HG03565 (cell line): ENCODE results near the gene WWP2.
"Not testable (repeated sequence)": the region's sequence is repeated elsewhere in the genome, so short reads cannot be mapped to it uniquely, and the experiment has no call there.

Experiments
- ATAC-seq: cut with Tn5 transposase; IDR thresholded peaks from one replicate; pipeline ENCODE4 v1.9.1; 2021; ENCODE audit warnings: mild to moderate bottlenecking, moderate library complexity; ENCODE audit not compliant: unreplicated experiment

Gene WWP2

GRCh38 chr16:69761983-69762813, at the start of gene WWP2:
Gene WWP2 (plus strand): TSS chr16:69762332. CDS start chr16:69787011, 24,679 bp downstream.
- peak; percentile 56 for ATAC-seq

DNA sequence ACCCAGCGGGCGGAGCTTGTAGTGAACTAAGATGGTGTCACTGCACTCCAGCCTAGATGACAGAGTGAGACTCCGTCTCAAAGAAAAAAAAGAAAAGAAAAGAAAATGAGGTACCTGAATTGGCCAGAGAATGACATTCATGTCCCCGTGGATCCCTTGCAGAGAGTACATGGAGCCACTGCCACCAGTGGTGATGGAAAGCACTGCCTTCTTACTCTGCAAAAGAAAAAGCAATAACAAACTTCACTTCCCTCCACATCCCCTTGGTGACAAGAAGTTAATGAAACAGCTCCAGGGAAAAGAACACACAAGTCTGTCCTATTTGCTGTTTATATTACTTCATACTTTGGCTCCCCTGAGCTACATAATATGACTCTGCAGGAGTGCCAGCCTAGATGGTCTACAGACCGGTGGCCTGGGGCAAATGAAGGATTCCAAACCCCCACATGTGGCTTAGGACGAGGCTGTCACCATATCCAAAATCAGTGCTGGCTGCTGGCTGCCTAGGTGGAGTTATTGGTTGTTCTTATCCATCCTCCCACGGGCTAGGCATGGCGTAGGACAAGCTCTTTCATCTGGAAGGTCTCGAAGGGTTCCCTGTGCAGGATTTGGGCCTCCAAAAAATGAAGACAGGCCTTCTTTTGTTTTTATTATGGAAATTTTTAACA, 49.1 kb upstream of the WWP2 start:
- no peak for ATAC-seq

DNA sequence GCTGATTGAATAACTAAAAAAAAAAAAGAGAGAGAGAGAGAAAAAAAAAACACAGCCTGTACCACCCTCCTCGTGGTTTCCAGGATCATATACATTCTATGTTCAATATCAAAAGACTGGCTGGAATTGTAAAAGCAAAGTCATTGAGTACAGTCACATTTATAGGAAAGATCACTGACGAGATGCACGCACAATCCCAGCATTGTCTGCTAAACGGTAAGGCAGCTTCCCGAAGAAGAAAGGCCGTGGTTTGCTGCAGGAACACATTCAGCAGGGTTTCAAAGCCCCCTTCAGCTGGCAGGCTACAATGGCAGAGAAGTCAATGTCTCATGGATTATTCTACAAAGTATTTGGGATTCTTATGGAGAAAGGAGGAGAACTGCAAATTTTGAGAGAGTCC, 45.1 kb upstream of the WWP2 start:
- ATAC-seq = no peak

- no peak for ATAC-seq
Observed at GRCh38 chr16:69718111-69718764, 43.9 kb upstream of the WWP2 start.

DNA sequence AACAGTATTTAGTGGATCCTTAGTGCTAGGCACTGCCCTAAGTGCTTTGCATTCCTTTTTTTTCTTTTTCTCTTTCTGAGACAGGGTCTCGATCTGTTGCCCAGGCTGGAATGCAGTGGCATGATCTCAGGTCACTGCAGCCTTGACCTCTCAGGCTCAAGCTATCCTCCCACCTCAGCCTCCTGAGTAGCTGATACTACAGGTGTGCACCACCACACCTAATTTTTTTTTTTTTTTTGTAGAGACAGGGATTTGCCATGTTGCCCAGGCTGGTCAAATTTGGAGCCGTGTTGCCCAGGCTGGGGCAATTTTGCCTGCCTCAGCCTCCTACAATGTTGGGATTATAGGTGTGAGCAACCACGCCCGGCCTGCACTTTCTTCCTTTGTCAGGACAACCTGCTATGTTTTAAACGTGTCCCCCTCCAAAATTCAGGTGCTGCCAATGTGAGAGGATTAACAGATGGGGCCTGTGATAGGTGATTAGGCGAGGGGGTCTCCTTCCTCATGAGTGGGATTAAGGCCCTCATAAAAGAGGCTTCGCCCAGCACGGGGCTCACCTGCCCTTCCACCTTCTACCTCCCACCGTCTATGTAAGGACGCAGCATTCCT, 41.2 kb upstream of the WWP2 start:
- no peak for ATAC-seq

DNA sequence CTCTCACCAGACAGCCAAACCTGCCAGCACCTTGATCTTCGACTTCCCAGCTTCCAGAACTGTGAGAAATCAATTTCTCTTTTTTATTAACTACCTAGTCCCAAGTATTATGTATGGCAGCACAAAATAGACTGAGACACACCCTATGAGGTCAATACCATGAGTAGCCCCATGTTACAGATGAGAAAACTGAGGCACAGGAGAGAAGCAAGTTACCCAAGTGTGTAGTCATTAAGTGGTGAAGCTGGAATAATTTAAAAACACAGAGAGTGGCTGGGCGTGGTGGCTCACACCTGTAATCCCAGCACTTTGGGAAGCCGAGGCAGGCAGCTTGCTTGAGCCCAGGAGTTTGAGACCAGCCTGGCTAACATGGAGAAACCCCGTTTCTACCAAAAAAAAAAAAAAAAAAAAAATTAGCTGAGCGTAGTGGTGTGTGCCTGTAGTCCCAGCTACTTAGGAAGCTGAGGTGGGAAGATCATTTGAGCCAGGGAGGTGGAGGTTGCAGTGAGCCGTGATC, 40.6 kb upstream of the WWP2 start:
- no peak for ATAC-seq

DNA sequence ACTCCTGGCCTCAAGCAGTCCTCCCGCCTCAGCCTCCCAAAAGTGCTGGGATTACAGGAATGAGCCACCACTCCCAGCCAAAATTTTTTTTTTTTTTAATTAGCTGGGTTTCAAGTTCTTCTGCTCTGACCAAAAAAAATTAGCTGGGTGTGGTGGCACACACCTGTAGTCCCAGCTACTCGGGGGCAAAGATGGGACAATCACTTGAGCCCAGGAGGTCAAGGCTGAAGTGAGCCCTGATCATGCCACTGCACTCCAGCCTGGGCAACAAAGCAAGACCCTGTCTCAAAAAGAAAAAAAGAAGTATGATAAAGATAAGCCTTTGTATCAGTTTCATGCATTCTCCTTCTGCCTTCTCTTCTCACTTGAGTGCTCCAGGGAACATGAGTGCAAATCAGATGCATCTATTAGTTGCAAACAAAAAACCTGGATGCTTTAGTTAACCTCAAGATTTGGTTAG, 37.7 kb upstream of the WWP2 start:
- ATAC-seq = no peak

GRCh38 chr16:69724981-69725479, 37.1 kb upstream of the WWP2 start:
- ATAC-seq = no peak

DNA sequence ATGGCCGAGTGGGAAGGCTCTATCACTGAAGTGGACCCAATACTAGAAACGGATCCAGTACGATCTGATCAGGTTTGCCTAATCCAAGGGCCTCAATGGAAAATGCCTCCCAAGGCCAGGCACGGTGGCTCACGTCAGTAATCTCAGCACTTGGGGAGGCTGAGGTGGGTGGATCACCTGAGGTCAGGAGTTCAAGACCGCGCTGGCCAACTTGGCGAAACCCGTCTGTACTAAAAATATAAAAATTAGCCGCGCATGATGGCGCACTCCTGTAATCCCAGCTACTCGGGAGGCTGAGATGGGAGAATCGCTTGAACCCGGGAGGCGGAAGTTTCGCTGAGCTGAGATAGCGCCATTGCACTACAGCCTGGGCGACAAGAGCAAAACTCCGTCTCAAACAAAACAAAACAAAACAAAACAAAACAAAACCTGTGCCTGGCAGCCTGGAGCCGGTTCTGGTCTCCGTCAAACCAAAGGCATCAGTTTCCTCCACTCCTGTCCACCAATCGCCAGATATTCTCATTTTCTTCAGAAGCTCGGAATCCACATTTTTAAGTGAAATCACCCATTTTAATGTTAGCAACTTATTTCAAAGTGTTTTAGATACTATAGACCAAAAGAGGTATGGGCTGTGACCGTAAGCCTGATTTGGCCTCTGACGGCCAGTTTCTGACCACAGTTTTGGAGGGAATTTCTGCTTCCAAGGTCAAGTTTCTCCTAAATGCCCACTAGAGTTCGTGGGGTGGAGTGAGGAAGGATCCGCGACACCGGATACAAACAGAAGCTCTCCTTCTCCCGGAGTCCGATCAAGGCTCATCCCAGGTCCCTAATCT, 36.4 kb upstream of the WWP2 start:
- ATAC-seq = no peak

- peak; percentile 91 for ATAC-seq
Observed at GRCh38 chr16:69726313-69727060, 35.6 kb upstream of the WWP2 start, which contains the start of gene NQO1. Gene NQO1 (minus strand): TSS chr16:69726560. CDS start chr16:69726439, 121 bp downstream.

GRCh38 chr16:69727916-69728270, 34.2 kb upstream of the WWP2 start:
- ATAC-seq = no peak

- ATAC-seq = not testable (repeated sequence)
Observed at GRCh38 chr16:69729030-69729429, 33.1 kb upstream of the WWP2 start.

DNA sequence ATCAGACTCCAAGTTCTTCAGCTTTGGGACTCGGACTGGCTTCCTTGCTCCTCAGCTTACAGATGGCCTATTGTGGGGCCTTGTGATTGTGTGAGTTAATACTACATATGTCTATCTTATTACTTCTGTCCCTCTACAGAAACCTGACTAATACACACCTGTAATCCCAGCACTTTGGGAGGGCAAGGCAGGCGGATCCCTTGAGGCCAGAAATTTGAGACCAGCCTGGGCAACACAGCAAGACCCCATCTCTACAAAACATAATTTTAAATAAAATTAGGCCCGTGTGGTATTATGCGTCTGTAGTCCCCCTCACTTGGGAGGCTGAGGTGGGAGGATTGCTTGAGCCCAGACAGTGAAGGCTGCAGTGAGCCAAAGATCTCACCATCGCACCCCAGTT, 30.9 kb upstream of the WWP2 start:
- ATAC-seq = not testable (repeated sequence)

DNA sequence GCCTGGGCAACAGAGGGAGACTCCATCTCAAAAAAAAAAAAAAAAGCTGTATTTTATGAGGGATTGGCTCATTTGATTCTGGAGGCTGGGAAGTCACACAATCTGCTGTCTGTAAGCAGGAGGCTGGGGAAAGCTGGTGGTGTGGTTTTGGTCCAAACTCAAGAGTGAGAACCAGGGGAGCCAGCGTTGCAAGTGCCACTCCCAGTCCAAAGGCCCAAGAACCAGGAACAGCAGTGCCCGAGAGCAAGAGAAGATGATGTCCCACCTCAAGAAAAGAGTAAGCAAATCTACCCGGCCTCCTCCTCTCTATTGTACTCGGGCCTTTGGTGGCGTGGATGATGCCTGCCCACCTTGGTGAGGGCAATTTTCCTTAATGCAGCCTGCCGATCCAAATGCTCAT, 30.0 kb upstream of the WWP2 start:
- ATAC-seq = no peak

DNA sequence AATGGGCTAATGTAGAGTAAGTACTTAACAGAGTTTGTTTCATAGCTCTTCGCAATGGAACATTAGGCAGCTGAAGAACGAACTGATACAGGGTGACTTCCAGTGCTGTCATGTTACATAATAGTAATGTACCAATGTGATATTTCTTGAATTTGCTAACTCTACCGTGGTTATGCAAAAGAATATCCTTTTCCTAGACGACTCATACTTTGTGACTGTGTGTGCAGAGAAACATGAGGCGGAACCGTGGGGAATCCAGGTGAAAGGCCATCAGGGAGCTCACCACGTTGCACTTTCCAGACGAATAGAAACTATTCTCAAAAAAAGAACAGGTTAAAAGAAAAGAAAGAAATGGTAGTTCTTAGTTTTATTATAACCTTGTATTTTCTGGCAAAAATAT, 20.6 kb upstream of the WWP2 start:
- ATAC-seq = no peak

- no peak for ATAC-seq
Observed at GRCh38 chr16:69741951-69742904, 19.9 kb upstream of the WWP2 start.

DNA sequence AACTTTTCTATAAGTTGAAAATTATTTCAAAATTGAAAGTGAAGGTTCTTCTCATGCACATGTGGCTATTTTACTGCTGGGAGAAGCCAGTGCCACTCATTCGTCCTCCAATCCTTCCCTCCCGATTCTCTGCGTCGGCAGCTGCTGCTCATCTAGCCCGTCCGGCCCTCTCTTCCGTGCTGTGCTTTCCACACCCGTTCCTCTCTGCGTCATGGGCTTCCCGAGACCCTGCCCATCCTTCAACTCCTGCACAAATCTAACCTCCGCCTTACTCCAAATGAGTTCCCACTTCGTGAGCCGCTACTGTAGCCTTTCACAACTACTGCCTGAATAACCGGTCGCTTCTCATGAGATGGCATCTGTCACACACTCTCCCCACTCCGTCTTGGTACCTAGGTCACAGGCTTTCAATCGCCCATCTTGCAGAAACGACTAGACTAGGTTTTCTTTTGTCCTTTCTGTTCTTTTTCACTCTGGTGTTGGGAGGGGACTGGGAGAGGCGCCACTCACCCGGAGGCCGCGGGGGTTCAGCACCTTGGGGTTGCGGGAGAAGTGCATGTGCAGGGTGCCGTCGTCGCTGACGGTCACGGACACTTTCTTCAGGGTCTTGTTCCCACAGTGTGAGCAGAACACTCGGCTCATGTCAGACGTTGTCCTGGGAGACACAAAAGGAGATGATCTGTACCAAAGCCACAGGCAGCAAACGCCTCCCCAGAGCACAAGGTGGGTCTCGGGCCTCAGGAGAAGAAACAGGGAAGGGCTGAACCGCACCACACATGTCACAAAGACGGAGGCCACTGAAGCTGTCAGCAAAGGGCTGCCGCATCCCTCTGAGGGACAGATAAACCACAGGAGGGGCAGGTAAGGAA, 17.5 kb upstream of the WWP2 start:
- ATAC-seq = no peak
